HCT116 (cell line): Measurements from ENCODE around the gene ZNF497. TPM values are rescaled to one million over a fixed set of nuclear protein-coding genes. Genes with fewer than 3 reads are reported as not detected.

Source experiments
- ATAC-seq: fragments of 200-7000 bp; cut with Tn5 transposase; 2 replicates; pipeline ENCODE4 v1.9.1; 2020; ENCODE audit warnings: mild to moderate bottlenecking, moderate library complexity
- BruUV-seq: library from RNA; stranded (reverse); fragments of 400-500 nt; replicated peaks from 2 replicates; lab custom pipeline; 2021; lab: Mats Ljungman, UMichigan
- CTCF ChIA-PET: fragments of 300-600 bp; sonication (Branson Sonifier 250); formaldehyde crosslinking; loops from one replicate; lab custom pipeline; 2021; ENCODE audit warnings: antibody characterized with exemption; lab: Charles Lee
- POLR2A ChIA-PET: fragments of 300-600, 350-600 bp; sonication (Branson Sonifier 250); formaldehyde crosslinking; loops from one replicate; lab custom pipeline; 2021; ENCODE audit warnings: antibody characterized with exemption; lab: Charles Lee
- RAD21 ChIA-PET, 2 experiments: fragments of 300-600 bp; sonication (Branson Sonifier 250); formaldehyde crosslinking; loops; one replicate each; lab custom pipeline; 2023; ENCODE audit warnings: low total read pairs in 2 of 2; ENCODE audit not compliant: uncharacterized antibody in 2 of 2, unreplicated experiment in 2 of 2, low non-redundant PET in 1 of 2; lab: Charles Lee
- DNase-seq: peaks from one replicate; pipeline ENCODE4 v3.0.0-alpha.2; 2010; ENCODE audit warnings: low read depth, low spot score
- H2AFZ ChIP-seq: fragments of 200-600 bp; shearing (Covaris generic), sonication (generic); 2 replicates; pipeline ENCODE4 v1.6.1; 2017; ENCODE audit warnings: low read depth, mixed run types, mixed read lengths, antibody characterized with exemption, low read length; ENCODE audit not compliant: poor library complexity, severe bottlenecking
- H3K27ac ChIP-seq: 2 replicates; pipeline ENCODE4 v1.5.1; 2012; ENCODE audit warnings: low read depth, low read length
- H3K27me3 ChIP-seq: fragments of 200-600 bp; sonication (generic); 2 replicates; pipeline ENCODE4 v1.6.1; 2016; ENCODE audit warnings: mixed run types, low read length, mixed read lengths; ENCODE audit not compliant: insufficient read depth
- H3K36me3 ChIP-seq, 2 experiments: fragments of 200-500 bp in 1 of 2; fragments of 200-600 bp in 1 of 2; sonication (Bioruptor generic) in 1 of 2; sonication (generic) in 1 of 2; 2 replicates each; pipeline versions ENCODE4 v1.5.1 to v1.6.1; 2014 to 2016; ENCODE audit warnings: low read length in 2 of 2, inconsistent platforms in 1 of 2, mixed read lengths in 1 of 2, mixed run types in 1 of 2; ENCODE audit not compliant: insufficient read depth in 2 of 2, control insufficient read depth in 1 of 2
- H3K4me1 ChIP-seq, 2 experiments: fragments of 200-600 bp in 1 of 2; sonication (generic) in 1 of 2; 2 replicates each; pipeline versions ENCODE4 v1.5.1 to v1.6.1; 2012 to 2017; ENCODE audit warnings: low read length in 2 of 2, inconsistent platforms in 1 of 2, mild to moderate bottlenecking in 1 of 2, mixed read lengths in 1 of 2, mixed run types in 1 of 2, moderate library complexity in 1 of 2; ENCODE audit not compliant: insufficient read depth in 2 of 2, control insufficient read depth in 1 of 2
- H3K4me2 ChIP-seq: fragments of 200-600 bp; sonication (generic); 2 replicates; pipeline ENCODE4 v1.6.1; 2017; ENCODE audit warnings: mixed run types, low read length, mixed read lengths
- H3K4me3 ChIP-seq, 2 experiments: fragments of 200-600 bp in 1 of 2; sonication (generic) in 1 of 2; replicated peaks in 1 of 2; 2 replicates each; pipeline ENCODE4 v1.5.1; 2011 to 2016; ENCODE audit warnings: low read length in 2 of 2, control low read depth in 1 of 2, low read depth in 1 of 2, mild to moderate bottlenecking in 1 of 2, mixed read lengths in 1 of 2, mixed run types in 1 of 2
- H3K79me2 ChIP-seq: fragments of 200-600 bp; sonication (generic); 2 replicates; pipeline ENCODE4 v1.6.1; 2017; ENCODE audit warnings: mild to moderate bottlenecking, mixed run types, low read length, moderate library complexity, mixed read lengths; ENCODE audit not compliant: insufficient read depth
- H3K9ac ChIP-seq: fragments of 200-600 bp; sonication (generic); 2 replicates; pipeline ENCODE4 v1.6.1; 2016; ENCODE audit warnings: low read length, mixed read lengths
- H3K9me2 ChIP-seq: fragments of 200-600 bp; sonication (generic), shearing (Covaris generic); 2 replicates; pipeline ENCODE4 v1.6.1; 2017; ENCODE audit warnings: mixed run types, mild to moderate bottlenecking, moderate library complexity; ENCODE audit not compliant: insufficient read depth
- H3K9me3 ChIP-seq, 2 experiments: fragments of 200-500 bp in 1 of 2; fragments of 200-600 bp in 1 of 2; sonication (Bioruptor generic) in 1 of 2; sonication (generic) in 1 of 2; 2 replicates each; pipeline ENCODE4 v1.6.1; 2014 to 2017; ENCODE audit warnings: low read length in 2 of 2, mixed read lengths in 2 of 2, inconsistent platforms in 1 of 2, low read depth in 1 of 2, mild to moderate bottlenecking in 1 of 2, mixed run types in 1 of 2, moderate library complexity in 1 of 2; ENCODE audit not compliant: control insufficient read depth in 1 of 2, insufficient read depth in 1 of 2
- H4K20me1 ChIP-seq: fragments of 200-600 bp; sonication (generic), shearing (Covaris generic); 2 replicates; pipeline ENCODE4 v1.6.1; 2017; ENCODE audit warnings: mixed run types, mild to moderate bottlenecking, moderate library complexity; ENCODE audit not compliant: insufficient read depth
- ATF3 ChIP-seq: IDR thresholded peaks from 2 replicates; pipeline ENCODE4 v1.6.1; 2012
- CBX3 ChIP-seq: IDR thresholded peaks from 2 replicates; pipeline ENCODE4 v1.6.1; 2012; ENCODE audit warnings: low read depth
- CEBPB ChIP-seq: IDR thresholded peaks from 2 replicates; pipeline ENCODE4 v1.6.1; 2012; ENCODE audit warnings: low read depth
- CTCF ChIP-seq, 3 experiments: fragments of 200-600 bp in 1 of 3; sonication (generic) in 1 of 3; IDR thresholded peaks in 2 of 3; conservative IDR thresholded peaks in 1 of 3; 2 replicates each; pipeline ENCODE4 v1.5.1; 2012 to 2017; ENCODE audit warnings: low read depth in 2 of 3, low read length in 2 of 3, antibody characterized with exemption in 1 of 3, borderline replicate concordance in 1 of 3, control low read depth in 1 of 3, mild to moderate bottlenecking in 1 of 3, mixed read lengths in 1 of 3, mixed run types in 1 of 3, moderate library complexity in 1 of 3; ENCODE audit not compliant: insufficient read depth in 1 of 3
- EZH2phosphoT487 ChIP-seq: fragments of 200-600 bp; IDR thresholded peaks from 2 replicates; pipeline ENCODE4 v1.6.1; 2018; ENCODE audit warnings: antibody characterized with exemption, borderline replicate concordance
- JUND ChIP-seq: IDR thresholded peaks from 2 replicates; pipeline ENCODE4 v1.6.1; 2012
- MAX ChIP-seq: IDR thresholded peaks from 2 replicates; pipeline ENCODE4 v1.6.1; 2012
- POLR2A ChIP-seq: IDR thresholded peaks from 2 replicates; pipeline ENCODE4 v1.7.0; 2011; ENCODE audit warnings: borderline replicate concordance; ENCODE audit not compliant: insufficient read depth, insufficient read length; ENCODE audit errors: extremely low read depth
- POLR2AphosphoS5 ChIP-seq: IDR thresholded peaks from 2 replicates; pipeline ENCODE4 v1.6.1; 2011; ENCODE audit warnings: mild to moderate bottlenecking, low read depth, low read length, moderate library complexity
- RAD21 ChIP-seq: IDR thresholded peaks from 2 replicates; pipeline ENCODE4 v1.6.1; 2012; ENCODE audit warnings: low read depth, mild to moderate bottlenecking
- SP1 ChIP-seq: IDR thresholded peaks from 2 replicates; pipeline ENCODE4 v1.6.1; 2012; ENCODE audit warnings: low read depth
- SRF ChIP-seq: IDR thresholded peaks from 2 replicates; pipeline ENCODE4 v1.6.1; 2012; ENCODE audit warnings: low read depth
- TCF7L2 ChIP-seq: IDR thresholded peaks from 2 replicates; pipeline ENCODE4 v1.7.0; 2011; ENCODE audit warnings: borderline replicate concordance, inconsistent platforms; ENCODE audit not compliant: insufficient read depth, insufficient read length; ENCODE audit errors: extremely low read depth
- YY1 ChIP-seq: IDR thresholded peaks from 2 replicates; pipeline ENCODE4 v1.6.1; 2011; ENCODE audit warnings: low read length, low read depth, moderate library complexity, mild to moderate bottlenecking; ENCODE audit not compliant: insufficient replicate concordance; ENCODE audit errors: extremely low read depth
- ZBTB33 ChIP-seq: IDR thresholded peaks from 2 replicates; pipeline ENCODE4 v1.6.1; 2011; ENCODE audit warnings: mild to moderate bottlenecking, low read length, moderate library complexity; ENCODE audit not compliant: insufficient replicate concordance; ENCODE audit errors: extremely low read depth
- ZFX ChIP-seq: fragments of 450-650 bp; IDR thresholded peaks from 2 replicates; pipeline ENCODE4 v1.6.1; 2017
- ZNF274 ChIP-seq: fragments of 200-500 bp; sonication (Bioruptor generic); IDR thresholded peaks from 2 replicates; pipeline ENCODE4 v1.6.1; 2014; ENCODE audit warnings: mild to moderate bottlenecking, low read depth, low read length, inconsistent platforms
- intact Hi-C: fragments of 100-400 bp; cut with micrococcal nuclease; formaldehyde crosslinking; loops from 2 replicates; pipeline ENCODE4 v1.10.0; 2022
- total RNA-seq: library from RNA; stranded (reverse); gene quantifications from one replicate; pipeline ENCODE4 v1.2.1, GENCODE V29; 2021; ENCODE audit not compliant: unreplicated experiment

The ZNF497 gene
- total RNA-seq, 1 experiment from 2014 or later = 5.1 TPM

GRCh38 chr19:58315580-58315979 is 47.0 kb downstream of the ZNF497 start:
- Histone ChIP-seq H3K9ac (no peak overlapping the region), H3K4me3 (no peak overlapping the region), H3K79me2 (peaks cover 8% of the 10 kb centered on the region; the same call in 1 of the 2 replicates), H3K36me3 (peaks cover 30 to 37% of the 10 kb centered on the region in 2 experiments), H2AFZ (no peak overlapping the region), H3K4me1 (no peaks in the 10 kb centered on the region), H3K9me3 (peaks cover 5 to 17% of the 10 kb centered on the region in 2 experiments; a peak in 1 of 4 replicates), H3K27me3 (no peaks in the 10 kb centered on the region), H3K9me2 (no peaks in the 10 kb centered on the region), H4K20me1 (no peaks in the 10 kb centered on the region; the same call in 1 of the 2 replicates), H3K4me2 (no peak overlapping the region), H3K27ac (no peak overlapping the region)
- CTCF ChIA-PET = no interaction called here
- TF ChIP-seq SRF (no peak), YY1 (no peak), MAX (no peak), POLR2AphosphoS5 (no peak)
- ATAC-seq = no peak
- intact Hi-C loops = no loop called here
- DNase-seq = no peak
- RAD21 ChIA-PET = no interaction called here
- no TSS peak for BruUV-seq
- POLR2A ChIA-PET = no interaction called here

- Histone ChIP-seq H3K27me3 (no peaks in the 10 kb centered on the region), H2AFZ (no peak overlapping the region), H3K27ac (no peak overlapping the region), H3K36me3 (peaks cover 43 to 72% of the 10 kb centered on the region in 2 experiments), H3K4me3 (no peak overlapping the region), H3K9ac (no peak overlapping the region), H3K9me3 (peaks cover 5 to 17% of the 10 kb centered on the region in 2 experiments; a peak in 1 of 4 replicates), H4K20me1 (no peaks in the 10 kb centered on the region), H3K9me2 (no peaks in the 10 kb centered on the region), H3K79me2 (peaks cover 36% of the 10 kb centered on the region), H3K4me1 (no peaks in the 10 kb centered on the region; a peak in 1 of 4 replicates), H3K4me2 (no peak overlapping the region)
- RAD21 ChIA-PET = no interaction called here
- BruUV-seq = no TSS peak
- intact Hi-C loops = no loop called here
- DNase-seq (no peak), ATAC-seq (no peak)
- POLR2A ChIA-PET = no interaction called here
- CTCF ChIA-PET = no interaction called here
- TF ChIP-seq ZBTB33 = no peak
- TF ChIP-seq ZFX = no peak
- no peak for TF ChIP-seq SP1
- no peak for TF ChIP-seq JUND
- TF ChIP-seq ATF3 = no peak
- TF ChIP-seq RAD21 = no peak
- no peak for TF ChIP-seq POLR2A
- no peak for TF ChIP-seq TCF7L2
- TF ChIP-seq EZH2phosphoT487 = no peak
- TF ChIP-seq ZNF274 = no peak
- no peak for TF ChIP-seq CBX3
- TF ChIP-seq YY1 = no peak
- TF ChIP-seq CEBPB = no peak
- no peak for TF ChIP-seq CTCF (IDR thresholded peaks at IDR 0.05 in 2 of 3, conservative IDR thresholded peaks at IDR 0.05 in 1 of 3; ENCODE audit: borderline replicate concordance in 1 of 3, insufficient read depth in 1 of 3, low read depth in 2 of 3, low read length in 2 of 3)
These were observed 51.1 kb downstream of the ZNF497 start for GRCh38 chr19:58311345-58311865.
